B cell (primary cell): ENCODE results near the gene DLG2. TPM values are rescaled to one million over a fixed set of nuclear protein-coding genes. Genes with fewer than 3 reads are reported as not detected.

Experiments used
- ATAC-seq: fragments of 200-7000 bp; cut with Tn5 transposase; one replicate; pipeline ENCODE4 v1.10.0; 2021; ENCODE audit warnings: low read depth, mild to moderate bottlenecking, moderate number of reproducible peaks, moderate library complexity
- CTCF ChIA-PET: fragments of 350-600 bp; sonication (Branson Sonifier 250); formaldehyde crosslinking; loops from one replicate; lab custom pipeline; 2021; ENCODE audit warnings: antibody characterized with exemption, inconsistent platforms; lab: Charles Lee
- POLR2A ChIA-PET: fragments of 350-600 bp; sonication (Branson Sonifier 250); formaldehyde crosslinking; loops from one replicate; lab custom pipeline; 2021; ENCODE audit warnings: antibody characterized with exemption; lab: Charles Lee
- DNase-seq: peaks from one replicate; pipeline ENCODE4 v3.0.0; 2013
- H2AFZ ChIP-seq: 2 replicates; pipeline ENCODE4 v1.6.1; 2012; ENCODE audit warnings: mild to moderate bottlenecking, low read depth, low read length; ENCODE audit not compliant: insufficient read depth, poor library complexity, severe bottlenecking
- H3K27ac ChIP-seq, 2 donors: 1 replicate in 1 of 2; 2 replicates in 1 of 2; pipeline ENCODE4 v1.5.1; 2012 to 2013; ENCODE audit warnings: low read length in 2 of 2, mild to moderate bottlenecking in 2 of 2, moderate library complexity in 1 of 2
- H3K27me3 ChIP-seq, 4 experiments: fragments of 200-600 bp in 1 of 4; sonication (generic) in 1 of 4; replicated peaks in 1 of 4; 1 replicate in 2 of 4; 2 replicates in 2 of 4; pipeline versions ENCODE4 v1.6.1 to v1.7.0; 2013 to 2016; ENCODE audit warnings: low read length in 3 of 4, mild to moderate bottlenecking in 2 of 4, mixed read lengths in 1 of 4, moderate library complexity in 1 of 4; ENCODE audit not compliant: insufficient read depth in 4 of 4, control insufficient read depth in 3 of 4; ENCODE audit errors: control extremely low read depth in 1 of 4
- H3K36me3 ChIP-seq, 2 experiments: replicated peaks in 1 of 2; 1 replicate in 1 of 2; 2 replicates in 1 of 2; pipeline versions ENCODE4 v1.6.1 to v1.7.1; 2013; ENCODE audit warnings: low read length in 1 of 2; ENCODE audit not compliant: insufficient read depth in 2 of 2, control insufficient read depth in 1 of 2; ENCODE audit errors: control extremely low read depth in 1 of 2, extremely low read depth in 1 of 2
- H3K4me1 ChIP-seq, 2 donors: fragments of 200-600 bp in 1 of 2; sonication (generic) in 1 of 2; 1 replicate in 1 of 2; 2 replicates in 1 of 2; pipeline versions ENCODE4 v1.5.1 to v1.6.1; 2013 to 2017; ENCODE audit warnings: low read length in 2 of 2; ENCODE audit not compliant: control insufficient read depth in 2 of 2, insufficient read depth in 2 of 2
- H3K4me2 ChIP-seq: replicated peaks from 2 replicates; pipeline ENCODE3; 2012; ENCODE audit warnings: mild to moderate bottlenecking, low read depth, low read length; ENCODE audit not compliant: poor library complexity, severe bottlenecking
- H3K4me3 ChIP-seq, 5 experiments: fragments of 200-600 bp in 1 of 5; sonication (generic) in 1 of 5; 1 replicate in 3 of 5; 2 replicates in 2 of 5; pipeline versions ENCODE4 v1.5.1 to v1.7.0; 2011 to 2016; ENCODE audit warnings: low read length in 4 of 5, mild to moderate bottlenecking in 4 of 5, low read depth in 2 of 5, control low read depth in 1 of 5, moderate library complexity in 1 of 5; ENCODE audit not compliant: insufficient read depth in 1 of 5; ENCODE audit errors: control extremely low read depth in 1 of 5, extremely low read depth in 1 of 5
- H3K79me2 ChIP-seq: fragments of 200-600 bp; sonication (generic); one replicate; pipeline ENCODE4 v1.6.0; 2016; ENCODE audit warnings: low read length; ENCODE audit not compliant: control insufficient read depth, insufficient read depth
- H3K9ac ChIP-seq: fragments of 200-600 bp; sonication (generic); 2 replicates; pipeline ENCODE4 v1.6.1; 2017; ENCODE audit warnings: mild to moderate bottlenecking, low read length, moderate library complexity
- H3K9me3 ChIP-seq, 3 donors: one replicate each; pipeline versions ENCODE4 v1.6.1 to v1.7.1; 2013; ENCODE audit warnings: low read length in 2 of 3; ENCODE audit not compliant: control insufficient read depth in 2 of 3, insufficient read depth in 1 of 3; ENCODE audit errors: control extremely low read depth in 1 of 3
- H4K20me1 ChIP-seq: 2 replicates; pipeline ENCODE4 v1.6.0; 2012; ENCODE audit warnings: mild to moderate bottlenecking, low read length; ENCODE audit not compliant: insufficient read depth, control insufficient read depth, poor library complexity, severe bottlenecking
- H3K27ac Mint-ChIP-seq: one replicate; pipeline ENCODE4 v1.8.0; 2021; ENCODE audit warnings: mixed read lengths
- H3K27me3 Mint-ChIP-seq: one replicate; pipeline ENCODE4 v1.8.0; 2021; ENCODE audit warnings: mixed read lengths
- H3K4me1 Mint-ChIP-seq: one replicate; pipeline ENCODE4 v1.8.0; 2021; ENCODE audit warnings: mixed read lengths
- H3K4me3 Mint-ChIP-seq: one replicate; pipeline ENCODE4 v1.8.0; 2021; ENCODE audit warnings: mixed read lengths
- H3K9me3 Mint-ChIP-seq: one replicate; pipeline ENCODE4 v1.8.0; 2022; ENCODE audit warnings: mixed read lengths; ENCODE audit not compliant: insufficient read depth
- EZH2 ChIP-seq: IDR thresholded peaks from 2 replicates; pipeline ENCODE4 v1.6.1; 2012; ENCODE audit warnings: borderline replicate concordance, low read depth, mild to moderate bottlenecking, moderate library complexity, low read length; ENCODE audit not compliant: insufficient read depth, poor library complexity, severe bottlenecking
- WGBS: methylation state at CpG from one replicate; pipeline ENCODE4 v1.1.5; 2013; ENCODE audit warnings: missing lambda C conversion rate; ENCODE audit not compliant: insufficient coverage; 5-methylcytosine and 5-hydroxymethylcytosine counted together
- intact Hi-C: fragments of 100-400 bp; cut with micrococcal nuclease; formaldehyde crosslinking; loops from one replicate; pipeline ENCODE4 v1.10.0; 2022
- polyA plus RNA-seq: library from polyadenylated mRNA; depleted of rRNA; stranded (reverse); fragments of >200 nt; gene quantifications from 2 replicates; pipeline ENCODE4 v1.2.3, GENCODE V29; 2012
- total RNA-seq, 2 donors: library from RNA; stranded (reverse); fragments of 120-200 nt in 1 of 2; gene quantifications; 1 replicate in 1 of 2; 2 replicates in 1 of 2; pipeline versions ENCODE4 v1.2.3 to v1.2.4, GENCODE V29; 2013 to 2022
- TF ChIP-seq, protein P1 (sequence below): fragments of 200-600 bp; IDR thresholded peaks from one replicate; pipeline ENCODE4 v1.8.0; 2022; ENCODE audit warnings: antibody characterized with exemption, mild to moderate bottlenecking

The DLG2 gene
- total and polyA plus RNA-seq, 2 donors (not counting 1 experiment from before 2014, with no cell fraction given): 0.54 to 5.4 TPM

DNA sequence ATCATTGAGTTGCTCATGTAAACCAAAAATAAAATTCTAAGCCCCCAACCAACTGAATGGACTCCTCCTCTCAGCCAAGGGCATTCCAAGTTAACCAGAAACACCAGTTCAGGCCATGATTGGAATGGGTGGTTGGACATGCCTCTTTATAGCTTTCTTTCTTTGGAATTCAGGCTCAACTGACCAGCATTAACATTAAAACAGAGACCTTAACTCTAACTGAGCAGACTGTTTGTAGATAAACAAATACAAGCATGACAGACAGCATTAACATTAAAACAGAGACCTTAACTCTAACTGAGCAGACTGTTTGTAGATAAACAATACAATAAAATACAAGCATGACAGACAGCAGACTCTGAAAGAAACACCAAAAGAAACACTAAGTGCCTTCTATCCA is 278.2 kb downstream of the DLG2 start:
- no peak overlapping the region for H3K4me3 Mint-ChIP-seq
- H3K27me3 ChIP-seq: no peaks in the 10 kb centered on the region
- H3K4me1 Mint-ChIP-seq: peaks cover 8% of the 10 kb centered on the region
- no peaks in the 10 kb centered on the region for H4K20me1 ChIP-seq
- no peaks in the 10 kb centered on the region for H3K79me2 ChIP-seq
- CTCF ChIA-PET: no interaction called here
- H2AFZ ChIP-seq: no peak overlapping the region
- H3K27ac ChIP-seq: no peak overlapping the region
- H3K27ac Mint-ChIP-seq: no peak overlapping the region
- POLR2A ChIA-PET: no interaction called here
- no peak overlapping the region for H3K4me3 ChIP-seq
- no peaks in the 10 kb centered on the region for H3K4me1 ChIP-seq
- H3K9ac ChIP-seq: no peak overlapping the region
- TF ChIP-seq, protein P1, sequence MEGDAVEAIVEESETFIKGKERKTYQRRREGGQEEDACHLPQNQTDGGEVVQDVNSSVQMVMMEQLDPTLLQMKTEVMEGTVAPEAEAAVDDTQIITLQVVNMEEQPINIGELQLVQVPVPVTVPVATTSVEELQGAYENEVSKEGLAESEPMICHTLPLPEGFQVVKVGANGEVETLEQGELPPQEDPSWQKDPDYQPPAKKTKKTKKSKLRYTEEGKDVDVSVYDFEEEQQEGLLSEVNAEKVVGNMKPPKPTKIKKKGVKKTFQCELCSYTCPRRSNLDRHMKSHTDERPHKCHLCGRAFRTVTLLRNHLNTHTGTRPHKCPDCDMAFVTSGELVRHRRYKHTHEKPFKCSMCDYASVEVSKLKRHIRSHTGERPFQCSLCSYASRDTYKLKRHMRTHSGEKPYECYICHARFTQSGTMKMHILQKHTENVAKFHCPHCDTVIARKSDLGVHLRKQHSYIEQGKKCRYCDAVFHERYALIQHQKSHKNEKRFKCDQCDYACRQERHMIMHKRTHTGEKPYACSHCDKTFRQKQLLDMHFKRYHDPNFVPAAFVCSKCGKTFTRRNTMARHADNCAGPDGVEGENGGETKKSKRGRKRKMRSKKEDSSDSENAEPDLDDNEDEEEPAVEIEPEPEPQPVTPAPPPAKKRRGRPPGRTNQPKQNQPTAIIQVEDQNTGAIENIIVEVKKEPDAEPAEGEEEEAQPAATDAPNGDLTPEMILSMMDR: no peak
- TF ChIP-seq EZH2: no peak
- no peaks in the 10 kb centered on the region for H3K27me3 Mint-ChIP-seq
- H3K4me2 ChIP-seq: no peak overlapping the region
- no peaks in the 10 kb centered on the region for H3K36me3 ChIP-seq
- DNase-seq (no peak), ATAC-seq (no peak)
- intact Hi-C loops: no loop called here
- peaks cover 3% of the 10 kb centered on the region for H3K9me3 Mint-ChIP-seq
- peaks cover 0 to 2% (median 1%) of the 10 kb centered on the region in 3 donors for H3K9me3 ChIP-seq

DNA sequence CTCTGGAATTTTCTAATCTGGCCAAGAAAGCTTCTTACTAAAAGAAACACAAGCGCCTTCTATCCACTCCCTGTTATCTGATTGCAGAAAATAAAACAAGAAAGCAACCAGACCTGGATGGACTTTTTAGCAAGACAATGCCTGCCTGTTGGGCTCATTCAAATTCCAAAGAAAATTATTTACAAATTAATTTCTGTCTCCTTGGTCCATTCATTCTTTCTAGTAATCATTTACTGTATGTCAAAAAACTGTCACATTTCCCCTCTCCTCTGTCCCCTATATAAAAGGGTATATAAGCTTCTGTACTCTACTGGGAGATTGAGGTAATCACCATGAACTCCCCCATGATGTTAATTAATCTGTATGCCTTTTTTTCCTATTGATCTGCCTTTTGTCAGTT is 279.9 kb downstream of the DLG2 start:
- H3K27me3 ChIP-seq: no peaks in the 10 kb centered on the region
- no peak overlapping the region for H3K4me3 ChIP-seq
- DNase-seq: no peak
- peaks cover 0 to 2% (median 0%) of the 10 kb centered on the region in 3 donors for H3K9me3 ChIP-seq
- no peaks in the 10 kb centered on the region for H3K36me3 ChIP-seq
- H3K4me3 Mint-ChIP-seq: no peak overlapping the region
- no peak overlapping the region for H3K9ac ChIP-seq
- CTCF ChIA-PET: no interaction called here
- peaks cover 8% of the 10 kb centered on the region for H3K4me1 Mint-ChIP-seq
- POLR2A ChIA-PET: interaction anchor here (0.5 kb wide), 1 partner anchor 193 kb away, joined by 11 read pairs; no protein-coding TSS in a partner anchor
- no peaks in the 10 kb centered on the region for H4K20me1 ChIP-seq
- no peak for ATAC-seq
- H3K27ac ChIP-seq: no peak overlapping the region
- 78% methylated on average over 1 of the region's 1 CpG for WGBS
- H3K9me3 Mint-ChIP-seq: peaks cover 3% of the 10 kb centered on the region
- H3K27ac Mint-ChIP-seq: no peak overlapping the region
- H2AFZ ChIP-seq: no peak overlapping the region
- no peak overlapping the region for H3K4me2 ChIP-seq
- no peaks in the 10 kb centered on the region for H3K79me2 ChIP-seq
- no peaks in the 10 kb centered on the region for H3K4me1 ChIP-seq
- no peaks in the 10 kb centered on the region for H3K27me3 Mint-ChIP-seq
- intact Hi-C loops: no loop called here
- TF ChIP-seq, protein P1: no peak
- TF ChIP-seq EZH2: no peak
